GM21381 (cell line): ENCODE measurements around the gene SNX11.

Experiments used
- ATAC-seq: cut with Tn5 transposase; IDR thresholded peaks from one replicate; pipeline ENCODE4 v1.9.1; 2021; ENCODE audit warnings: mild to moderate bottlenecking, moderate library complexity; ENCODE audit not compliant: unreplicated experiment

The SNX11 gene

GRCh38 chr17:48131216-48131824 is 23.8 kb downstream of the SNX11 start:
- no peak for ATAC-seq

- no peak for ATAC-seq
These were observed 24.8 kb downstream of the SNX11 start for GRCh38 chr17:48132385-48132784.

GRCh38 chr17:48134912-48135480 is 27.4 kb downstream of the SNX11 start:
- ATAC-seq, result no peak

GRCh38 chr17:48137656-48138055 is 30.1 kb downstream of the SNX11 start:
- no peak for ATAC-seq

- no peak for ATAC-seq
These were observed 32.4 kb downstream of the SNX11 start for GRCh38 chr17:48139944-48140343.

- ATAC-seq, result no peak
These were observed 36.1 kb downstream of the SNX11 start for GRCh38 chr17:48143629-48144028.

- no peak for ATAC-seq
These were observed 36.7 kb downstream of the SNX11 start for GRCh38 chr17:48144231-48144630.

GRCh38 chr17:48144976-48145798 is 37.6 kb downstream of the SNX11 start:
- ATAC-seq, result no peak

- no peak for ATAC-seq
These were observed 40.6 kb downstream of the SNX11 start for GRCh38 chr17:48148029-48148770.

- ATAC-seq, result no peak
These were observed 41.6 kb downstream of the SNX11 start for GRCh38 chr17:48148854-48149786.

- no peak for ATAC-seq
These were observed 42.4 kb downstream of the SNX11 start for GRCh38 chr17:48149787-48150463.

- no peak for ATAC-seq
These were observed 43.0 kb downstream of the SNX11 start for GRCh38 chr17:48150597-48151001.

- ATAC-seq, result no peak
These were observed 43.7 kb downstream of the SNX11 start for GRCh38 chr17:48151220-48151619.

GRCh38 chr17:48152289-48152688 is 44.7 kb downstream of the SNX11 start:
- ATAC-seq, result no peak

- ATAC-seq, result no peak
These were observed 46.3 kb downstream of the SNX11 start for GRCh38 chr17:48153691-48154358.

- no peak for ATAC-seq
These were observed 48.5 kb downstream of the SNX11 start for GRCh38 chr17:48155889-48156611.

- ATAC-seq, result no peak
These were observed 51.7 kb downstream of the SNX11 start for GRCh38 chr17:48159232-48159631.
